Measurements from ENCODE around the gene PRDM7.

Gene PRDM7

GRCh38 chr16:90007015-90007414, 70.1 kb downstream of the PRDM7 start:
- TF ChIP-seq EZH2 (IDR thresholded peaks at IDR 0.05; ENCODE audit: borderline replicate concordance, low read length), result no peak
- TF ChIP-seq CTCF (IDR thresholded peaks at IDR 0.05; ENCODE audit: low read length), result no peak
- Histone ChIP-seq H4K20me1 (ENCODE audit: insufficient read depth, low read length) (no peaks in the 10 kb centered on the region), H3K9ac (ENCODE audit: low read length) (no peak overlapping the region), H3K36me3 (ENCODE audit: insufficient read depth, low read length) (no peaks in the 10 kb centered on the region), H3K9me3 (ENCODE audit: low read length) (no peaks in the 10 kb centered on the region), H3K4me2 (ENCODE audit: low read length) (no peak overlapping the region), H3K27ac (ENCODE audit: low read depth, low read length, poor library complexity, severe bottlenecking) (no peak overlapping the region), H3K79me2 (ENCODE audit: insufficient read depth, low read length) (no peaks in the 10 kb centered on the region), H3K4me3 (ENCODE audit: low read depth, low read length, poor library complexity, severe bottlenecking) (no peak overlapping the region), H2AFZ (ENCODE audit: low read length) (no peak overlapping the region), H3K9me2 (ENCODE audit: low read depth, low read length) (no peaks in the 10 kb centered on the region), H3K4me1 (ENCODE audit: insufficient read depth, low read length, severe bottlenecking) (no peaks in the 10 kb centered on the region), H3F3A (ENCODE audit: insufficient read depth, low read length) (no peaks in the 10 kb centered on the region), H3K27me3 (ENCODE audit: insufficient read depth, low read length) (0 out of 2 replicates have a peak, but pooled peaks cover 12% of the 10 kb centered on the region)
